SW480 (cell line): ENCODE results near the gene FHIT.

Experiments
- DNase-seq: peaks from one replicate; pipeline ENCODE4 v3.0.0-alpha.2; 2016; ENCODE audit warnings: low spot score

The FHIT gene

DNA sequence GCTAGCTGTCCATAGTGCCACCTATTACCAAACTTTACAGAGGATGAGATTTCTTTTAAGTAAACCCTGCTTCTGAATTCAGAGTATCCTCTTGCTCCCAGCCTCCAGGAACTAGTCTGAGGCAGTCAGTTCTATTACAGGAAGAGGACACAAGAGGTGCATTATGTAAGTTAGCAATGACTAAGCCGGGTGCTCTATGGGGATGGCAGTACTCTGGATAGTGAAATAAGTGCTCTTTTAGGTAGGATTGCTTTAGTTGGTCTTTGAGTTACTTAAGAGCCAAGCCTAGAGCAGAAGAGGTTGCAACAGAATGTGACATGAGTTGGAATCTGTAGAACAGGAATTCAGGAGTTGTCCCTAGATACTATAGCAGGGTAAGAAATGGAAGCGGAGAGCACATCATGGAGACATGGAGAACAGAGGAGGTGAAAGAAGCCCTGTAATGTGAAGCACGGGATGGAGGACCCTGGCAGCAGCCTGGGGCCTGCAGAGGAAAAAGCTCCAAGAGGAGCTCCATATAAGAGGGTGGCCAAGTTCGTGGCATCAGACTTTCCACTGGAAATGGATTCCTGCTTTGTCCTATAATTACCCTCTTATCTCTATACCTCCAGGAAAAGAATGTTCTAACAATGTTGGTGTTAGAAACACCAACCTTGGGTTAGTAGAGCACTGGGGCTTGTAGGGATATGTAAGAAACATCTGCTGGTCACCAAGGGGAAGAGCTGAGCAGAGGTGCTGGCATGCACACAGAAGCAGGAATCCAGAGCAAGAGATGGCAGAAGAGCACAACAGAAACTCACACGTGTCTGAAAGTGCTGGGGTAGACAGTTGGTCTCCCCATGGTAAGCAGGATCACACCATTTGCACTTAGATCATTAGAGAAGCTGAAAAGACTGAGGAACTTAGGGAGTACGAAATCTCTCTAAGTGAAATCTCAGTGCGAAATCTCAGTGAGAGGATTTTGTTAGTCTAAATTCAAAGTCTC is 851.1 kb downstream of the FHIT start:
- DNase-seq = peak; percentile 6

- no peak for DNase-seq
Measured at GRCh38 chr3:60399292-60399691, 852.0 kb downstream of the FHIT start.

- no peak for DNase-seq
Measured at GRCh38 chr3:60395173-60395762, 856.0 kb downstream of the FHIT start.

DNA sequence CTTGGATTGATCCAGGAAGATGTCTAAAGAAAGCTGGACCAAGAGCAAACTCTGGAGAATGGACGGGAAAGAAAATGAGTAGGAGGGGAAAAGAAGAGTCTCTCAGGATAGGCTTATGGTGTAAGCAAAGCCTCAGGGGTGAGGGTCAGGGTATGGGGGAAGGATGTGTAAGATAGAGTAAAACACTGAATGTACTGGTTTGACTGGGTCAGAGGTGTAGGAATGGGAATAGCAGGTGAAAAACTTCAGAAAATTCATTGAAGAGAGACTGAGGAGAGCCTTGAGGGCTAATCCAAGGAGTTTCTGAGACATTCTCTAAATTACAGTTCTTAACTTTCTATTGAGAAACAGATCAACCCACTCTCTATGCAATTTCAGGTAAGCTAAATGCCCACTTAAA is 857.3 kb downstream of the FHIT start:
- DNase-seq = no peak

DNA sequence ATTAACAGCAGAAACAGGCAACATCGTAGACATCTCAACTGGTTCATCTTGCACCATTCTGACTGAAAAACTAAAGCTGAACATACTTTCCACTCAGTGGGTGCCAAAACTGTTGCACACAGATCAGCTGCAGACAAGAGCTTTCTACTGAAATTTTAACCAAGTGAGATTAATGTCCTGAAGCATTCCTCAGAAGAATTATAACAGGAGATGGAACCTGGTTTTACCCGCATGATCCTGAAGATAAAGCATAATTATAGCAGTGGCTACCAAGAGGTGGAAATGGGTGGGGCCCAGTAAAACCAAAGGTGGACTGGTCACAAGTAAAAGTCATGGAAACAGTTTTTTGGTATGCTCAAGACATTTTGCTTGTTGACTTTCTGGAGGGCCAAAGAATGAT is 858.8 kb downstream of the FHIT start:
- DNase-seq = no peak

- no peak for DNase-seq
Measured at GRCh38 chr3:60391292-60391691, 860.0 kb downstream of the FHIT start.

DNA sequence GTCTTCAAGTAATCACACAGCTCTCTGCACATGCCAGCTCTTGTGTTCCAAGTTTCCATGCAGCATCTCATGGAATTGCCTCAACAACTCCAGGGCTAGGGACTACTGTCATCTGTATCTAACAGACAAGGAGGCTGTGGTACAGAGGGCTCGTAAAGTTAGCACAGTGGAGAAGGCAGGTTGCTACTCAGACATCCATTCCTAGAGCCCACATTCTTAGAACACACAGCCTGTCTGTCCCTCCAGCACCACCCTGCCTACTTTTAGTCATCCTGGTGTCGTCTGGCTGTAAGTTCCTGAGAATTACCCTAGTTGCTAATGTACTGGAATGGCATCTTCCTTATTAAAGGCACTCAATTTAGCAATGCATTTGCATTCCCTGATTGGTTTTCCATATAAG is 862.5 kb downstream of the FHIT start:
- DNase-seq = no peak

DNA sequence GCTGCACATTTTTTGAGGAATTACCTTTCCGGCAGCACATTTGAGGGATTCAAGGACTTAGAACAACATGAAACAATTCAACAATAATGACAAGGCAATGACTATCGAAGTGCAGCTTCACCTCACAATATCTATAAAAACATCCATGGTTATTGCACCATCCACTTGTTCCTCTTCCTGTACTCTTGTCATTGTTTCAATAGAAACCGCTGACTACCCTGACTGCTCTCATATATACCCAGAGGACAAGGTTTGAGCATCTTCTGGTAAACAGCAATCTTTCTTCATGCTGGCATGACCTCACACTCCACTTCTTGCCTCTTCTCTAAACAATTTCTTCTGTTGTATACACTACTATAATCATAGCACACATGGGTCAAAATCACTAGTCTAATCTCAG is 864.9 kb downstream of the FHIT start:
- DNase-seq = no peak

- no peak for DNase-seq
Measured at GRCh38 chr3:60384341-60384740, 866.9 kb downstream of the FHIT start.

DNA sequence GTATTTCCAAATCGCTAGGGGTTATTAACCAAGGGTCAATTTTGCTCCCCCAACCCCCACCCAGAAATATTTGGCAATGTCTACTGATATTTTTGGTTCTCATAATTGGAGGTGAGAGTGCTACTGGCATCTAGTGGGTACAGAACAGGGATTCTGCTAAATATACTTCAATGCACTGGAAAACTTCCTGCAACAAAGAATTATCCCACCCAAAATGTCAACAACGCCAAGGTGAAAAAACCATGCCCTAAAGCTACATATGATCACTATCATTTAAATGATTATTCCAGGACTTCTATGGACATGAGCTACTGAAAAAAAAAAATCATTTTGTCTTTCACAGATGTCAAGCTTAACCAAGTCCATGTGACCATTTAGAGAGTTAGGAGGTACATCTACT is 867.9 kb downstream of the FHIT start:
- no peak for DNase-seq

GRCh38 chr3:60366486-60366885 is 884.8 kb downstream of the FHIT start:
- no peak for DNase-seq

DNA sequence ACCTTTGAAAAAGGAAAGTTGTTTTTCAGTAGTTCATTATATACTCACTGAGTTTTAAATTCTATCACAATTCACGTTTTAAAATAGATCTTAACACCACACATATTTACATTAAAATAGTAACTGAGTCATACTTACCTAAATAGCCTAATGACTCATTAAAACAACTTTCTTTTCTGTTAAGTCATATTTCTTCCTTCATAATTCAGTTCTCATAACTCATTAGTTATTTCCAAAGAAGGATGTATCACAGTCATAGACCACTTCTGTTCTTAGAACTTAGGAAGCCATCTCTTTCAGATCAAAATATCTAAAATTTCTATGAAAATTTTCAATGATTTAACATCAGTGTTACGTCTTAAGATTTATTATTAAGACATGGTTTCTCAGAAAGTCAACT is 885.9 kb downstream of the FHIT start:
- no peak for DNase-seq

GRCh38 chr3:60364475-60364874 is 886.8 kb downstream of the FHIT start:
- DNase-seq = no peak

DNA sequence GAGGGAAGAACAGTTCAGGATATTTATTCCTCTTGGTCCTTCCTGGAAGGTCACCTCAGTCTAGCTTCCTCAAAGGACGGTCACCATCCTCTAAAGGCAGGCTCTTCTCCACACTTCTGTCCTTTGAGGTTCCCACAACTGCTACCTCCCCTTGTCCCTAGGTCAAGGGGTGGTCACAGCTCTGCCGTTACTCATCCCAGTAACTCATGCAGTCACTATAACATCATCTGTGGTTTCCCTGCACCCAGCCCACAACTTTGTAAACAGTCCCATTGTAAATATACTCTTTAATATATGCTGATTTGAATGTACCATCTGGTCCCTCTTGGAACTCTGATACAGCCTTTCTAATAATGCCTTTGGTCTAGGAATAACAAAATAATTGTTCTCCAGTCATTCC is 887.4 kb downstream of the FHIT start:
- peak; percentile 50 for DNase-seq

GRCh38 chr3:60355825-60356224 is 895.4 kb downstream of the FHIT start:
- DNase-seq = no peak

GRCh38 chr3:60351481-60351880 is 899.8 kb downstream of the FHIT start:
- DNase-seq = no peak

- DNase-seq = no peak
Measured at GRCh38 chr3:60344340-60344739, 906.9 kb downstream of the FHIT start.

DNA sequence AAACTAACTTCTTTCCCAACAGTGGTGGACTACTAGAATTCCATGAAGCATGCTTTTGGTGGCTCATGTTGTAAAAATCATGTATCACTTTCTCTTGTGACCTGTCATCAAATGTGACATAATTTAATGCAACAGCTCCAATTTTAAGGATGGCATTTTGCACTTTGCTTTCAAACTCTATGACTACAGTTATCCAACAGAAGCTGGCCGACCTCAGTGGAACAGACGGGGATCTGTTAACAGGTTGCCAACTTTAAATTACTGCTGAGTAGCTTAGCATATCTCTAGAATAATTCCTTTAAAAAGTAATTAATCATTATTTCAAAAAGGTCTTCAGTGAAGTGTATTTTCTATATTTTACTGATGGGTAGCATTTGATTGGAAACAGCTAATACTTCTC is 907.4 kb downstream of the FHIT start:
- DNase-seq = no peak

- no peak for DNase-seq
Measured at GRCh38 chr3:60339304-60339703, 911.9 kb downstream of the FHIT start.

DNA sequence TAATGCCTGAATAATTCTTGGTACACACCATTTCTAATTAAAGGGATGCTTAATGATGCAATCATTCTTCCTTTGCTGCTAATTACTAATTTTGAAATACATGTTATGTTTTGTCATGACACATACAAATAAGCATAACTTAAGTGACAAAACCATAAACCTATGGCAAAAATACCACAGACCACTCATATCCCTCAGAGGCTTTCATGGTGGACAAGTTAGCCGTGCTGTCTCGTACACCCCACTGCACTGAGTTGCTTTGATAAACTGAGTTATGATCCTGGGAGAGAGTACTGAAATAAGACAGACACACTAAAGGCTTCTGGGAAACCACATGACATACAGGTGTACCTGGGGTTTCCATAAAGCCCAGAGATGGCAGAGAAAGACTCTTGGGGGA is 913.8 kb downstream of the FHIT start:
- no peak for DNase-seq

DNA sequence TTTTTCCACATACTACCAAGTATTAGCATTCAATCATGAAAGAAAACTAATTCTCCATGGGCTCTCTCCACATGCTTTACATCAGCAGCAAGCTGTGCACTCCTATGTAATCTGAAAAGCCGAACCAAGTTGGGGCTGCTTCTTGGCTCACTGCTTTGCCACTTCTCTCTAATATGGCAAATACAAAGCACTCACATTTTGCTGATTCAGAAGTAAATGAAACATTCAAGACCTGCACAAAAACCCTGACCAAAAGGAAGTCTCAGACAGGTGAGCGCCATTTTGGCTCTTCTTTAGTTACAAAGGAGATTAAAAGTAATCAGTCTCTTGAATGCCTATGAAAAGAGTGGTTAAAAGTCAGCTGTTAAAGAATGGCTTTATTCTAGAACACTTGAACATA is 915.2 kb downstream of the FHIT start:
- no peak for DNase-seq

DNA sequence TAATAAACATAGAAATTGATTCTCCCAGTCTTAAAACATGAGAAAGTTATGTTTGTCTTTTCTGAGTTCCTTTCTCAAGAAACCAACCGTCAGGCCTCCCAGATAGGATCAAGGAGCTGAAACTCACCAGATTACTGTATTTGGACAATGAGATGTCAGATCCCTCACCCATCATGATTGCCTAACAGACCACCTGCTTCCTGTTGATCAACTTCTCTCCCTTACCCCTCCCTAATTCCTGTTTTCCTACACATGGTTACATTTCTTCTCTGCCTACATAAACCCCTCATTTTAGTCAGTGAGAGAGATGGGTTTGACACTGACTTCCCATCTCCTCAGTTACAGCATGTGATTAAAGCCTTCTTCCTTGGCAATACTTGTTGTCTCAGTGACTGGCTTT is 917.5 kb downstream of the FHIT start:
- no peak for DNase-seq

- no peak for DNase-seq
Measured at GRCh38 chr3:60330107-60330506, 921.1 kb downstream of the FHIT start.
